Tibial nerve (tissue), 4 donors: ENCODE measurements around the gene WBP4.

Experiments used
- EP300 ChIP-seq, 2 donors: sonication (generic); formaldehyde crosslinking; IDR thresholded peaks; one replicate each; pipeline ENCODE4 v1.6.1; 2017; ENCODE audit warnings: antibody characterized with exemption in 2 of 2, mild to moderate bottlenecking in 1 of 2
- POLR2A ChIP-seq, 2 donors: fragments of 450-650 bp; IDR thresholded peaks; one replicate each; pipeline ENCODE4 v1.6.1; 2017; ENCODE audit warnings: antibody characterized with exemption in 2 of 2, mild to moderate bottlenecking in 2 of 2, moderate library complexity in 2 of 2
- TF ChIP-seq, protein P1 (sequence below), 5 experiments: fragments of 200-600 bp in 3 of 5; fragments of 450-650 bp in 2 of 5; sonication (generic) in 3 of 5; IDR thresholded peaks; one replicate each; pipeline ENCODE4 v1.5.1; 2016 to 2019; ENCODE audit warnings: antibody characterized with exemption in 5 of 5, mild to moderate bottlenecking in 3 of 5, moderate library complexity in 2 of 5

- TF ChIP-seq, protein P1, sequence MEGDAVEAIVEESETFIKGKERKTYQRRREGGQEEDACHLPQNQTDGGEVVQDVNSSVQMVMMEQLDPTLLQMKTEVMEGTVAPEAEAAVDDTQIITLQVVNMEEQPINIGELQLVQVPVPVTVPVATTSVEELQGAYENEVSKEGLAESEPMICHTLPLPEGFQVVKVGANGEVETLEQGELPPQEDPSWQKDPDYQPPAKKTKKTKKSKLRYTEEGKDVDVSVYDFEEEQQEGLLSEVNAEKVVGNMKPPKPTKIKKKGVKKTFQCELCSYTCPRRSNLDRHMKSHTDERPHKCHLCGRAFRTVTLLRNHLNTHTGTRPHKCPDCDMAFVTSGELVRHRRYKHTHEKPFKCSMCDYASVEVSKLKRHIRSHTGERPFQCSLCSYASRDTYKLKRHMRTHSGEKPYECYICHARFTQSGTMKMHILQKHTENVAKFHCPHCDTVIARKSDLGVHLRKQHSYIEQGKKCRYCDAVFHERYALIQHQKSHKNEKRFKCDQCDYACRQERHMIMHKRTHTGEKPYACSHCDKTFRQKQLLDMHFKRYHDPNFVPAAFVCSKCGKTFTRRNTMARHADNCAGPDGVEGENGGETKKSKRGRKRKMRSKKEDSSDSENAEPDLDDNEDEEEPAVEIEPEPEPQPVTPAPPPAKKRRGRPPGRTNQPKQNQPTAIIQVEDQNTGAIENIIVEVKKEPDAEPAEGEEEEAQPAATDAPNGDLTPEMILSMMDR (IDR thresholded peaks at IDR 0.05), result no peak
- TF ChIP-seq POLR2A (IDR thresholded peaks at IDR 0.05) (no peak), EP300 (IDR thresholded peaks at IDR 0.05) (no peak)
These were observed 45.8 kb downstream of the WBP4 start for GRCh38 chr13:41107104-41107571.
